SK-N-SH treated with all-trans-retinoic acid at 6 μM for 48 hours (cell line): ENCODE results near the gene TSHZ2.

Experiments used
- RARB ChIP-seq: fragments of 250-450 bp; sonication (Bioruptor Pico); IDR thresholded peaks from 2 replicates; pipeline ENCODE4 v1.8.0; 2021; ENCODE audit warnings: mild to moderate bottlenecking, moderate library complexity
- TCF4 ChIP-seq: fragments of 250-450 bp; sonication (Bioruptor Pico); IDR thresholded peaks from 2 replicates; pipeline ENCODE4 v1.8.0; 2021; ENCODE audit warnings: mild to moderate bottlenecking, moderate library complexity, borderline replicate concordance
- TSHZ2 ChIP-seq: fragments of 250-450 bp; sonication (Bioruptor Pico); IDR thresholded peaks from 2 replicates; pipeline ENCODE4 v1.5.0; 2020; ENCODE audit warnings: mild to moderate bottlenecking, moderate library complexity
- ZFP3 ChIP-seq: fragments of 250-450 bp; sonication (Bioruptor Pico); IDR thresholded peaks from 2 replicates; pipeline ENCODE4 v1.5.0; 2020; ENCODE audit warnings: mild to moderate bottlenecking, moderate library complexity
- ZNF565 ChIP-seq: fragments of 450-650 bp; formaldehyde crosslinking; conservative IDR thresholded peaks from 2 replicates; pipeline ENCODE4 v1.5.0; 2020; ENCODE audit warnings: low read depth, mild to moderate bottlenecking, moderate library complexity
- TF ChIP-seq, protein P1 (sequence below): fragments of 250-450 bp; sonication (Bioruptor Pico); IDR thresholded peaks from 2 replicates; pipeline ENCODE4 v1.8.0; 2020; ENCODE audit warnings: mild to moderate bottlenecking, moderate library complexity, borderline replicate concordance

DNA sequence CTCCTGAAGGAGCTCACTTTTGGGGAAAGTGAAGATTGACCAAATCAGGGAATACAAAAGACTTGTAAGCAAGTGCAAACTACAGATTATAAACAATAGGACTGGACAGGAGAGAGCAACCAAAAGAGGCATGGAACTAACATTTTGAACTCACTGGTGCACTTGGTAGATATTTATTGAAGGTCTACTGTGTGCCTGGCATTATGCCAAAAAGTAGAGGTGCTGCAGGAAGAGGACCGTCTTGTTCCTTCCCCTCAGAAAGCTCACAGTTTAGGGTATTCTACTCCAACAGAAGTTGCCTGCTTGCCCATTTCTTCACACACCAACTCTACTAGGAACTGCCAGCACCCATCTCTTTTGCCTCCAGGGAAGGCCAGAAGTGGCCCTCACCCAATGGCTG, 10.0 kb upstream of the TSHZ2 start:
- TF ChIP-seq, protein P1, sequence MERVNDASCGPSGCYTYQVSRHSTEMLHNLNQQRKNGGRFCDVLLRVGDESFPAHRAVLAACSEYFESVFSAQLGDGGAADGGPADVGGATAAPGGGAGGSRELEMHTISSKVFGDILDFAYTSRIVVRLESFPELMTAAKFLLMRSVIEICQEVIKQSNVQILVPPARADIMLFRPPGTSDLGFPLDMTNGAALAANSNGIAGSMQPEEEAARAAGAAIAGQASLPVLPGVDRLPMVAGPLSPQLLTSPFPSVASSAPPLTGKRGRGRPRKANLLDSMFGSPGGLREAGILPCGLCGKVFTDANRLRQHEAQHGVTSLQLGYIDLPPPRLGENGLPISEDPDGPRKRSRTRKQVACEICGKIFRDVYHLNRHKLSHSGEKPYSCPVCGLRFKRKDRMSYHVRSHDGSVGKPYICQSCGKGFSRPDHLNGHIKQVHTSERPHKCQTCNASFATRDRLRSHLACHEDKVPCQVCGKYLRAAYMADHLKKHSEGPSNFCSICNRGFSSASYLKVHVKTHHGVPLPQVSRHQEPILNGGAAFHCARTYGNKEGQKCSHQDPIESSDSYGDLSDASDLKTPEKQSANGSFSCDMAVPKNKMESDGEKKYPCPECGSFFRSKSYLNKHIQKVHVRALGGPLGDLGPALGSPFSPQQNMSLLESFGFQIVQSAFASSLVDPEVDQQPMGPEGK (CRISPR knock-in tag), result no peak
- no peak for TF ChIP-seq RARB (CRISPR knock-in tag)
- TF ChIP-seq ZNF565 (CRISPR knock-in tag), result no peak
- no peak for TF ChIP-seq TSHZ2 (CRISPR knock-in tag)
- no peak for TF ChIP-seq ZFP3
- TF ChIP-seq TCF4 (CRISPR knock-in tag), result no peak
